GM18858 (cell line): ENCODE measurements around the gene TRIM72.
"Not testable (repeated sequence)": the region's sequence is repeated elsewhere in the genome, so short reads cannot be mapped to it uniquely, and the experiment has no call there.

Experiments
- ATAC-seq: cut with Tn5 transposase; IDR thresholded peaks from one replicate; pipeline ENCODE4 v1.9.1; 2021; ENCODE audit not compliant: unreplicated experiment

Gene TRIM72

GRCh38 chr16:31190818-31191444 is 23.0 kb upstream of the TRIM72 start:
- ATAC-seq: no peak

DNA sequence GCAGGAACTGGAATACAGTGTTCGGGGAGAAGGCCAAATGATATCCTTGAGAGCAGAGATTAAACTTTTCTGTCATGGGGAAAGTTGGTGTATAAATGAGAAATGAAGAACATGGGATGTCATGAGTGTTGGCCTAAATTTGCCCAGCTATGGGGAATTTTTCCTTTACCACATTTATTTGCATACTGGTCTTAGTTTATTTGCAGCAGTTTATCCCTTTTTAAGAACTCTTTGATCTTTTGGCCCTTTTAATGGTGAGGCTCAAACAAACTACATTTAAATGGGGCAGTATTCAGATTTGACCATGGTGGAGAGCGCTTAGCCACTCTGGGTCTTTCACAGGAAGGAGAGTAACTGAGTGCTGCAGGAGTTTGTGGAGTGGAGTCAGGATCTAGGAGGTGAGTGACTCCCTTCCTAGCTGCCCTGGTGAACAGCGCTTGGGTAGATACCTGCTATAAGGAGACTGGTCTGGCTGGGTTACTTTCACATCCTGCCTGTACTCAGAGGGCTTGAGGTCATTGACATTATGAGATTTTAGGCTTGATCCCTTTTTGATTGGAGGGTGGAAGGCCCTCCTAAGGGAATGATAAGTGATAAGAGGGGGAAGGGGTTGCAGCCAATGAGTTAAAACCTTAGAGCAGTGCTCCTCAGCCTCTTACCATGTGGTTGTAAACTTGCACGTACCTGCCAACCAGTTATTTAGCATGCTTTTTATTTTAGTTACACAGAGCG is 22.1 kb upstream of the TRIM72 start:
- no peak for ATAC-seq

DNA sequence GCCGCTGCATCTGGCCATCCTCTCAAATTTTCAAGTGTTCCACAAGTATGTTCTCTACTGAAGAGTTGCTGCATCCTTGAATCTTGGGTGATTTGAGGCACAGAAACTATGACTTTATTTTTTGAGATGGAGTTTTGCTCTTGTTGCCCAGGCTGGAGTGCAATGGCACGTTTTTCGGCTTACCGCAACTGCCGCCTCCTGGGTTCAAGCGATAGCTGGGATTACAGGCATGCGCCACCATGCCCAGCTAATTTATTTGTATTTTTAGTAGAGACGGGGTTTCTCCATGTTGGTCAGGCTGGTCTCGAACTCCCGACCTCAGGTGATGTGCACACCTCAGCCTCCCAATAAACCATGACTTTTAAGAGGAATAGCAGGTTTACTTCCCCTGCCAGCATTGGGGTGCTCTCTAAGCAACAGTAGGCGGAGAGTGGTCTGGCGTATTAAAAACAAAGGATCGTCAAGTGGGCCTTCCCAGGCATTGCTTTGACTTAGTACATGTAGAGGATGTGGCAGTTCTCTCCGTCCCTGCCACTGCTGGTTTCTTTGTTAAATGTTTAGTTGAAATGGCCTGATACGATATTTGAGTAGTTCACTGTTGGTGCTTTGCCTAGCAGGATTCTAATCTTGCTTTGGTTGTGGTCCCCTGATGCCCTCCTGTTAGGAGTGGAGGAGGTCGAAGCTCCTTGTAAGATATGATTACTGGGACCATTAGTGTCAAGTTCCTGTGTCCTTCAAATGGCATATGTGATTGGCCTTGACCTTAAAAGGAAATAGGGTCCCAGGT is 20.9 kb upstream of the TRIM72 start:
- ATAC-seq: no peak

GRCh38 chr16:31193874-31194273 is 20.0 kb upstream of the TRIM72 start:
- no peak for ATAC-seq

DNA sequence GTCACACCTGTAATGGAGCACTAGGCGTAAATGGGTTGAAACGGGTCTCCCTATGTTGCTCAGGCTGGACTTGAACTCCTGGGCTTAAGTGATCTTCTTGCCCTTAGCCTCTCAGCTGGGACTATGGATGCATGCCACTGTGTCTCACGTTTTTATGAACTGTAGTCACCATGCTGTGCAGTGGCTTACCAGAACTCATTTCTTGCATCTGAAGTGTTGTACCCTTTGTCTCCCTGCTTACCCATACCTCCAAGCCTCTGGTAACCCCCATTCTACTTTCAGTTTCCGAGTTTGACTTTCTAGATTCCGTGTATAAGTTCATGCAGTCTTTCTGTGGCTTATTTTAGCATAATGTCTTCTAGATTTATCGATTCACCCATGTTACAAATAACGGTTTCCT is 19.0 kb upstream of the TRIM72 start:
- no peak for ATAC-seq

- not testable (repeated sequence) for ATAC-seq
These were observed 18.1 kb upstream of the TRIM72 start for GRCh38 chr16:31195861-31196260.

GRCh38 chr16:31196324-31197088 is 17.4 kb upstream of the TRIM72 start:
- ATAC-seq: no peak

GRCh38 chr16:31198207-31198882 is 15.6 kb upstream of the TRIM72 start:
- ATAC-seq: no peak

DNA sequence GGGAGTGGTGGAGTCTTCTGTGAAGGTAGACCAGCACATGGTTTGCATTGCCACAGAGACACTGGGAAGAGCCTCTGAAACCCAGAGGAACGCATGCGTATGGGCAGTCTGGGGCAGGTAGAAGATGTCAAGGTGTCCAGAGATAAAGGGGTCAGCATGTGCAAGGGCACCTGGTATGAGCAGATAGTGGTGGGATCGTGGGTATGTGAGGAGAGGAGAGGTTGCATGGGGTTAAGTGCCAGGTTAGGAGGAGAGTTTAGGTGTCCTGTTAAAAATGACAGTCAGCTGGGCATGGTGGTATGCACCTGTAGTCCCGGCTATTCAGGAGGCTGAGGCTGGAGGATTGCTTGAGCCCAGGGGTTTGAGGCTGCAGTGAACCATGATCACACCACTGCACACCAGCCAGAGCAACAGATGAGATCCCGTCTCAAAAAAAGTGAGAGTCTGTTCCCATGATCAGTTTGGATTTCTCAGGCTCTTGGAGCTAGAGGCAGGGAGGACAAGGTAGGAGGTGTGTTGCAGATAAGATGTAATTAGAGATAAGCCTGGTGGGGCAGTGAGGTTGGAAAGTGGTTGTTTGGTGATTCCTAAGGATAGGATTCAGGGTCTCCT is 14.4 kb upstream of the TRIM72 start:
- ATAC-seq: no peak

- not testable (repeated sequence) for ATAC-seq
These were observed 13.8 kb upstream of the TRIM72 start for GRCh38 chr16:31200111-31200510.

DNA sequence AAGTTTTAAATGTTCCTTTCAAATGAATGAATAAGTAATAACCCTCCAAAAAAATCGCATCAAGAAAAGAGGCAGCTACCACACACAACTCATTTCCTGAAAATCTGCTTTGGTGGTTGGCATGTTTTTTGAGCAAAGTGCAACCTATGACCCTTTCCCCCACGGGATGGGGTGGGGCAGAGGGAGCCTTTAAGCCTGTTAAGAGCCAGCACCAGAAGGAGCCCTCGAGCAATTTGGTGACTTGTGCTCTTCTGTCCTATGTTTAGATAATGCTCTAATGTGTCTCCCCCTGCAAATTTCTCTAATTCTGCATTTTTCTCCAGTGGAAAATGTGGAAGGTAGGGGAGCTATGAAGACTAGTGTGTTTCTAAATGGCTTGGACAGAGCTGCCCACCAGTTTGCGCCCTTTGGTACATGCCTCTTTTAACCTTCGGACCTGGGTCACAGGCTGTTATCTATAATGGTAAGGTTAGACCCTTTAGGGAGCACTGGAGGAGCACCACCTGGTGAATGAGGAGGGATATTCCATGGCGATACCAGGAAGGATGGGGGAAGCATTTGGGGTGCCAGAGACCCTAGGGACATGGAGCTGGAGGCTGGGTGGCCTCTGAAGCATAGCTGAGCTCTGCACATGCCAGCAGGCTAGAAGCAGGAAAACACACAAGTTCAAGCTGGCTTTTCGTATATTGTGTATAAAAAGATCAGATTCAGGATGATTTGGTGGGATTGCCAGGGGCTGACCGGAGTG is 12.9 kb upstream of the TRIM72 start:
- no peak for ATAC-seq

DNA sequence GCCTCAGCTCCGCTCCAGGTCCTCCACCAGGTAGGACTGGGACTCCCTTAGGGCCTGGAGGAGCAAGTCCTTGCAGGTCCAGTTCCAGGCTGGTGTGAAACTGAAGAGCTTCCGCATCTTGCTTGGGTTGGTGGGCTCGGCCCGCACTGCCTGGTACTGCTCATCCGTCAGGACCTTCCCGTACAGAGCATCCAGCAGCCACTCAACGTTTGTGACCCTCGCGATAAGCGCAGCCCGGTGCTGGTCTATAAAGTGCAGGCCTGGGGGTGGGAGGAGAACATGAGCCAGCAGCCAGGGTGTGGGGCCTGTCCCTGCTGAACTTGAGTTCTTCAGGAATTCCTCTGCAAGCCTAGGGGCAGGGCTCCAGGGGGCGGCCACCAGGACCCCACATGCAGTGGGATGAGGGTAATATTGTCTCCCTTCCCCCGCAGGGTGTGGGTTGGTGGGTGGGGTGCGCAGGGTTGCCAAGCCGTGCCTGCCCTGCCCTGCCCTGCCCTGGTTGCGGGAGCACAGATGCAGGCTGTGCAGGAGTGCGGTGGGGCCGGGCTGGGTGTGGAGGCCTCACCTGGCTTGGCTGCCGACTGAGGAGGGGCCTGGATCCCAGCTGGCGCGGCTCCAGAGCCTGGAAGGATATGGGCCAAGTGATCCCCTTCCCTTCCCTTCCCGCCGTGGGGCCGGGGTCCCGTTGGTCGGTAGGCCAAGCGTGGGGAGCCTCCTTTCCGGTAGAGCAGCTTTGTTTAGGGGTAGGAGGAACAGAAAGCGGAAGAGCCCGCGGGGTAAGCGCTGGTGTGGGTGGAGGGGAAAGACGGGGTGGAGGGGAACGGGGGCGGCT is 12.1 kb upstream of the TRIM72 start:
- ATAC-seq: no peak

DNA sequence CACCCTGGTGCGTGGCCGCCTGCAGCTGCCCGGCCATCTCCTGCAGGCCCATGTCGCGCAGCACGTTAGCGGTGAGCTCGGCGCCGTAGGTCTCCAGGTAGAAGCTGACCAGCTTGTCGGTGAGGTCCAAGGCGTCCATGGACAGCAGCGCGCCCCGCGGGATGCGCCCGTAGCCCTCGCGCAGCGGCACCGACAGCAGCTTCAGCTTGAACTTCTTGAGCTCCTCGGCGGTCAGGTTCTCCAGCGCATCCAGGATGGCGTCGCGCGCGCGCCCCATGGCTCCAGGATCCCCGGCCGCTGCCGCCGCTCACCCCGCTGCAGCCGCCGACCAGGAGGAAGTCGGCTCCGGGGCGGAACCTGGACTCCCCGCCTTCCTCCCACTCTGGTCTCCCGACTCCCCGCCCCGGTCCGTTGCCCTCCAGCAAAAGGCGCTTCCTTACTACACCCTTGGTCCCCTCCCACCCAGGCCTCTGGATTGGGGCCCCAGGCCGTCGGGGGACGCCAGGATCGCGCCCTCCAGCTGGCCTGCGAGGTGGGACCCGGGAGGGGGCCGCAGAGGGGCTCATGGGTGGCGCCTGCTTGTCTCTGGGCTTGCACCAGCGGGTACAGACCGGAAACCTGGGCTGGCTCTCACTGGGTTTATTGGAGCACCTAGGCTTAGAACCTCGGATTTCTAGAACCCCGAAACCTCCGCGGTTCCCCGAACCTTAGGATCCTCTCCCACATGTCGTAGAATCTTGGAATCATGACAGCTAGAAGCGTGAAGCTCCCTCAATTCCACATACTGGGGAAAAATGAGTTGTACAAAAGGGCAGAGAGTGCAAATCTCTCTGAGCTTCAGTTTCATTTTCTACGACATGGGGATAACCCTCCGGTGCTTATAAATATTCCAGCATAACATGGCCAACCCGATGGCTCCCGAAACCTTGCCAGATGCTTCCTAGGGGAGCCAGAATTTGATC is 11.2 kb upstream of the TRIM72 start, which contains the start of gene PYCARD:
Gene PYCARD (minus strand): TSS at position 347 of the 962 bp plus-strand sequence. CDS start 70 bp downstream, at position 277.
- ATAC-seq: no peak

GRCh38 chr16:31204871-31205666 is 8.8 kb upstream of the TRIM72 start:
- ATAC-seq: no peak

- no peak for ATAC-seq
These were observed 7.1 kb upstream of the TRIM72 start for GRCh38 chr16:31206776-31207175.

DNA sequence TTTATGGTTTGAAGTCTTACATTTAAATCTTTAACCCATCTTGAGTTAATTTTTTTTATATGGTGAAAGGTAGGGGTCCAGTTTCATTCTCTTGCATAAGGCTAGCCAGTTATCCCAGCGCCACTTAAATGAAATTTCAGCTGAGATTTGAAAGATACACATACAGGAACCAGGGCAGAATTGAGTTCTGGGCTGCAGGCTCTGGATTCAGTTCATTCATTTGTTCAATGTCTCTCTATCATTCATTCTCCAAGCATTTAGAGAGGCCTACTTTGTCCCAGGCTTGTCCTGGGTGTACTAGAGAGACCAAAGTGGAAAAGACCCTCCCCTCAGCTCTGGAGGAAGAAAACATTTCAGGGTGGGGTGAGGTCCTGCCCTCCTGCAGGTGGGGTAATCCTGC is 577 bp upstream of the TRIM72 start:
- ATAC-seq: no peak
